Cardiac atrium fibroblast (primary cell): ENCODE results near the gene OR6C65. TPM values are rescaled to one million over a fixed set of nuclear protein-coding genes. Genes with fewer than 3 reads are reported as not detected.

ENCODE experiments used
- total RNA-seq: library from RNA; depleted of rRNA; stranded (reverse); fragments of >200 nt; gene quantifications from 2 replicates; pipeline ENCODE4 v1.2.3, GENCODE V29; 2015

Gene OR6C65
- total RNA-seq = not detected in 2 replicates

DNA sequence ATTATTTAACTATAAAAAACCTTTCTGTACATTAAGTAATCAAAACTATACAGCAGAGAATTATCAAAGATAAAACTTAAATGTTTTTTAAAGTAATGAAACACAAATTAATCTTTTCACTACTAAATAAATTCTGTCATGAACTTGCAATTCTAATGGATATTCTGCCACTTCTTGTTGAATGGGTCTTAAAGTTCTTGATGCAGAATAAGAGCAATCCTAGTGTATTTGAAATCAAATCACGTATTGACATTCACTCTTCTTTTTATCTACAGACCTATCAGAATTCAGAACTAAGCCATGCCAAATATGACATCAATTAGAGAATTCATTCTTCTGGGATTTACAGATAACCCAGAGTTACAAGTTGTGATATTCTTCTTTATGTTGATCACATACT, at the start of gene OR6C65:
TSS of gene OR6C65 (plus strand) at position 301 of the 400 bp plus-strand sequence. CDS start at position 301, 0 bp downstream.

DNA sequence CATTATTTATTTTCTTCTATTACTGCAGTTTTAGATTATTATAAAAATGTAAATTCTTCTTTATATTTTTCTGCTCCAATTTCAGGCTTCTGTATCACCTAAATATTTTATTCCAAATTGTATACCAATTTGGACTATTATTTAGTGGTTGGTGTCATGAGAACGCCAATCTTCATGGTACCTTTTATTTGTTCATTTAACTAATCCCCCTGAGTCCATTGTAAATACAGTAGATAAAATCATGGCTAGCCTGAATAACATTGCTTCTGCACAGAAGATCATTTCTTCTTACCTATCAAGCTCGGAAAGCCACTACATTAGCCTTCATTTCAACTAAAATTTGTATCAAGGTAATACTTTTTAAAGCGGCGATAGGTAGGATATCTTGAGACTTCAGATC, 37.7 kb upstream of the OR6C65 start, which contains the start of gene OR6C75:
TSS of gene OR6C75 (plus strand) at position 301 of the 400 bp plus-strand sequence. CDS start 2,136 bp downstream, outside the sequence.

DNA sequence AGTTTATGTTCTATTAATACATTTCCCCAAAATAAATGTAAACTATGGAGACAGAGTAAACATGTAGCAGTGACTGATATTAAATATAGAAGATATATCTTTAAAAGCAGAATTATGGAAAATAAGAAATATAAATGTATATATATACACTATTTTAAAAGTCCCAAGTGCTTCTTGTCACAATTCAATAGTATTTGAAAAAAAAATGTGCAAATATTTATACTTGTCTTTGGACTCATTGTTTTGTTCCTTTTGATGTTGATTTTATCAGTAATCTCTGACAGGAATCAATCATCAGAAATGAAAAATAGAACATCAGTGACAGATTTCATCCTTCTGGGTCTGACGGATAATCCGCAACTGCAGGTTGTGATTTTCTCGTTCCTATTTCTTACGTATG, 25.6 kb downstream of the OR6C65 start, which contains the start of gene OR6C76:
TSS of gene OR6C76 (plus strand) at position 301 of the 400 bp plus-strand sequence. CDS start at position 301, 0 bp downstream.

DNA sequence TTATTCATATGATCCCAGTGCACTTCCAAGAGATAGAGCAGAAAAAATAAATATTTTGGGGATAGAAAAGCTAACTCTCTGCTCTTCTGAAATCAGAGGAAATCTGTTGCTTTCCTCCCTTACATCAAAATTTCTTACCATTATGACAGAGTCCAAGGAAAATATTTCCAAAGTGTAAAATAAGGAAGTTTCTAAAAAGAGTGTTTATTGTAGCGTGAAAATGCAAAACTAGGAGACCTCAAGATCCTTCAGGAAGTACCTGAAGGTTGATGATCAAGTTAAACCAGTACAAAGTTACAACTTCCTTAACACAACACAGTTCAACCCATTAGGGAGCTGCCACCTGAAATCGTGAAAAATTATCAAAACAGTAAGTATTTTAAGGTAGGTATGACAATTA, 43.4 kb downstream of the OR6C65 start, which contains the start of gene OR6C2:
TSS of gene OR6C2 (plus strand) at position 301 of the 400 bp plus-strand sequence. CDS start 8,138 bp downstream, outside the sequence.

Other genes starting within 250 kb of the OR6C65 start
- gene OR10A7, start 179.5 kb upstream of the OR6C65 start, total RNA-seq = not detected in 2 replicates
- gene OR6C74, start 155.9 kb upstream of the OR6C65 start, total RNA-seq = not detected in 2 replicates
- not detected in 2 replicates for gene OR6C6, start 104.0 kb upstream of the OR6C65 start, total RNA-seq
- gene OR6C1, start 86.2 kb upstream of the OR6C65 start, total RNA-seq = not detected in 2 replicates
- not detected in 2 replicates for gene OR6C3, start 69.8 kb upstream of the OR6C65 start, total RNA-seq
- not detected in 2 replicates for gene OR6C75, start 37.6 kb upstream of the OR6C65 start, total RNA-seq
- gene OR6C76, start 25.7 kb downstream of the OR6C65 start, total RNA-seq = not detected in 2 replicates
- not detected in 2 replicates for gene OR6C2, start 43.5 kb downstream of the OR6C65 start, total RNA-seq
- not detected in 2 replicates for gene OR6C70, start 69.6 kb downstream of the OR6C65 start, total RNA-seq
- gene OR6C68, start 91.8 kb downstream of the OR6C65 start, total RNA-seq = not detected in 2 replicates
- gene OR6C4, start 149.1 kb downstream of the OR6C65 start, total RNA-seq = not detected in 2 replicates
- gene OR2AP1, start 171.9 kb downstream of the OR6C65 start, total RNA-seq = not detected in 2 replicates
- not detected in 2 replicates for gene OR10P1, start 236.4 kb downstream of the OR6C65 start, total RNA-seq